Naive B cell (primary cell): ENCODE data around the gene IFNL4. TPM values are rescaled to one million over a fixed set of nuclear protein-coding genes. Genes with fewer than 3 reads are reported as not detected.
"Not testable (repeated sequence)": the region's sequence is repeated elsewhere in the genome, so short reads cannot be mapped to it uniquely, and the experiment has no call there.

ENCODE experiments used
- ATAC-seq, 2 donors: fragments of 150-1000 bp; cut with Tn5 transposase; 2 replicates each; pipeline ENCODE4 v1.10.0; 2021; ENCODE audit warnings: low read depth in 2 of 2, mild to moderate bottlenecking in 2 of 2, moderate library complexity in 2 of 2
- DNase-seq: peaks from one replicate; pipeline ENCODE4 v3.0.0; 2022
- H3K27ac Mint-ChIP-seq, 6 donors: one replicate each; pipeline ENCODE4 v1.8.0; 2020 to 2022; ENCODE audit warnings: mild to moderate bottlenecking in 6 of 6, mixed read lengths in 6 of 6, moderate library complexity in 5 of 6, inconsistent platforms in 2 of 6
- H3K27me3 Mint-ChIP-seq, 3 donors: one replicate each; pipeline ENCODE4 v1.8.0; 2021 to 2022; ENCODE audit warnings: mixed read lengths in 3 of 3, mild to moderate bottlenecking in 1 of 3
- H3K36me3 Mint-ChIP-seq, 2 donors: one replicate each; pipeline ENCODE4 v1.8.0; 2020 to 2022; ENCODE audit warnings: mixed read lengths in 2 of 2, inconsistent platforms in 1 of 2, mild to moderate bottlenecking in 1 of 2
- H3K4me1 Mint-ChIP-seq, 3 donors: one replicate each; pipeline ENCODE4 v1.8.0; 2020 to 2022; ENCODE audit warnings: mixed read lengths in 3 of 3, inconsistent platforms in 1 of 3, mild to moderate bottlenecking in 1 of 3, moderate library complexity in 1 of 3
- H3K4me3 Mint-ChIP-seq, 8 donors: one replicate each; pipeline ENCODE4 v1.8.0; 2020 to 2022; ENCODE audit warnings: mild to moderate bottlenecking in 8 of 8, mixed read lengths in 8 of 8, moderate library complexity in 8 of 8, inconsistent platforms in 2 of 8
- H3K9me3 Mint-ChIP-seq, 7 donors: one replicate each; pipeline ENCODE4 v1.8.0; 2020 to 2022; ENCODE audit warnings: mixed read lengths in 7 of 7, mild to moderate bottlenecking in 5 of 7, inconsistent platforms in 2 of 7, moderate library complexity in 1 of 7
- polyA plus RNA-seq, 6 donors: library from polyadenylated mRNA; unstranded; fragments of 300-500 nt; fragmentation: Illumina TruSeq; gene quantifications; one replicate each; pipeline ENCODE4 v1.2.3, GENCODE V29; 2021; ENCODE audit warnings: low read depth in 6 of 6

The IFNL4 gene
- polyA plus RNA-seq, 6 donors from 2014 or later: not detected

DNA sequence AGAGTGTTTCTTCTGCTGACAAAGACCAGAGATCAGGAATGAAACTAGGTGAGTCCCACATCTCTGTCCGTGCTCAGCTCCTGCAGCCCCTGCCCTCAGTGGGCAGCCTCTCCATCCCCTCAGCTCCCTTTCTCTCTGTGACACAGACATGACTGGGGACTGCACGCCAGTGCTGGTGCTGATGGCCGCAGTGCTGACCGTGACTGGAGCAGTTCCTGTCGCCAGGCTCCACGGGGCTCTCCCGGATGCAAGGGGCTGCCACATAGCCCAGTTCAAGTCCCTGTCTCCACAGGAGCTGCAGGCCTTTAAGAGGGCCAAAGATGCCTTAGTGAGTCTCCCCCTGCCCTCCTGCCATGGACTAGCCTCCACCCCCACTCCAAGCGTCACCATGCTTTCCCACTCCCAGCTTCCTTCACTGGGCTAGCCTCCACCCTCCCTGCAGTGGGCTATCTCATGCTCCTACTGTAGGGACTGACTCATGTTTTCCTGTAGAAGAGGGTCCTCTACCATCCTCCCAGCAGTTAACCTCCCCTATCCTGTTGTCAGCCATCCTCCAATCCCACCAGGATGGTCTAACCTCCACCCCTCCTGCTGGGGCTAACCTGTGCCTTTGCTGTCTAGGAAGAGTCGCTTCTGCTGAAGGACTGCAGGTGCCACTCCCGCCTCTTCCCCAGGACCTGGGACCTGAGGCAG lies 20.0 kb upstream of the IFNL4 start:
- H3K9me3 Mint-ChIP-seq, H3K4me3 Mint-ChIP-seq, ATAC-seq, H3K4me1 Mint-ChIP-seq, H3K36me3 Mint-ChIP-seq, DNase-seq: not testable (repeated sequence)
- peaks cover 17 to 53% (median 39%) of the 10 kb centered on the region in 3 donors for H3K27me3 Mint-ChIP-seq
- peak overlapping the region in 2 of 6 donors; percentile 26 to 72 for H3K27ac Mint-ChIP-seq

DNA sequence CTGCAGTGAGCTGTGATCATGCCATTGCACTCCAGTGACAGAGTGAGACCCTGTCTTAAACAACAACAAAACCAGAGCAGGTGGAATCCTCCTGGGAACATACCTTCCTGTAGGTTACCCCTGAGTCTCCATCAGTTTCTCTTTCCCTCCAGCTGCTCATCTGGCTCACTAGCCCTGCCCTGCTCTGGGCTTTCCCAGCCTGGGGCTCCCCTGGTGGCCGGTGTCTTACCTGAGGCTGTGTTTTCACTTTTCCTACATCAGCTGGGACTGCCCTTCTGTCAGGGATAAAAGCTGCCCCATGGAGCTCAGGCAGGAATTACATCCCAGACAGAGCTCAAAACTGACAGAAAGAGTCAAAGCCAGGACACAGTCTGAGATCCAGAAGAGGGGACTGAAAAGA lies 19.4 kb upstream of the IFNL4 start, which contains the start of gene IFNL2:
TSS of gene IFNL2 (plus strand) at position 312 of the 400 bp plus-strand sequence. CDS start 173 bp downstream, outside the sequence.
- H3K9me3 Mint-ChIP-seq, H3K4me1 Mint-ChIP-seq, H3K4me3 Mint-ChIP-seq, DNase-seq, H3K36me3 Mint-ChIP-seq: not testable (repeated sequence)
- Mint-ChIP-seq H3K27ac (peak within 1 kb of the TSS in 2 of 6 donors; percentile 26 to 72), H3K27me3 (peaks cover 23 to 59% (median 45%) of the 10 kb centered on the region in 3 donors)
- peak in 1 of 2 donors; percentile 40 for ATAC-seq

DNA sequence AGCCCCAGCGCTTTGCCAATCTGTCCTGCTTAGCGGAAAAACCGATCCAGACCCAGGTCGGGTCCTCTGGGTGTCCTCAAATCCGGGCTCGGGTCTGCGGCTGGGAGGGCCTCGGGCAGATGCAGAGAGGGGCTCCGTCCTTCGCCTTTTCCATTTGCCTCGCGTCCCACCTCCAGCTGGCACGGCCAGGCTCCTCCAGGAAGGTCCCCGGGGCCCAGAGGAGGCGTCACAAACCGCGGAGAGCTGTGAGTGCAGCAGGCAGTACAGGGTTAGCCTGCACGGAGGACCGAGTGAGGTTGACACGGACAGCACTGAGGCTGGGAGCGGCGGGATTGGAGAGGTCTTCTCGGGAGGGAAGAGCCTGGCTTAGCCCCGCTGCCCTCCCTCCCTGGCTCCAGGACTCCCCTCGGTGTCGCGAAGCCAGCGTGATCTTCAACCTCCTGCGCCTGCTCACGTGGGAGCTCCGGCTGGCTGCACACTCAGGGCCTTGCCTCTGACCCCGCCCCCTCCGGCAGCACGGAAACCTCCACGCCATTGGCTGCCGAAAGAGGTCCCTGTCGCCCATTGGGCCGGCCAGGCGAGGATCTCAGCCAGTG lies 16.8 kb upstream of the IFNL4 start:
- no peak for ATAC-seq
- peaks cover 0 to 4% (median 3%) of the 10 kb centered on the region in 3 donors for H3K4me1 Mint-ChIP-seq

DNA sequence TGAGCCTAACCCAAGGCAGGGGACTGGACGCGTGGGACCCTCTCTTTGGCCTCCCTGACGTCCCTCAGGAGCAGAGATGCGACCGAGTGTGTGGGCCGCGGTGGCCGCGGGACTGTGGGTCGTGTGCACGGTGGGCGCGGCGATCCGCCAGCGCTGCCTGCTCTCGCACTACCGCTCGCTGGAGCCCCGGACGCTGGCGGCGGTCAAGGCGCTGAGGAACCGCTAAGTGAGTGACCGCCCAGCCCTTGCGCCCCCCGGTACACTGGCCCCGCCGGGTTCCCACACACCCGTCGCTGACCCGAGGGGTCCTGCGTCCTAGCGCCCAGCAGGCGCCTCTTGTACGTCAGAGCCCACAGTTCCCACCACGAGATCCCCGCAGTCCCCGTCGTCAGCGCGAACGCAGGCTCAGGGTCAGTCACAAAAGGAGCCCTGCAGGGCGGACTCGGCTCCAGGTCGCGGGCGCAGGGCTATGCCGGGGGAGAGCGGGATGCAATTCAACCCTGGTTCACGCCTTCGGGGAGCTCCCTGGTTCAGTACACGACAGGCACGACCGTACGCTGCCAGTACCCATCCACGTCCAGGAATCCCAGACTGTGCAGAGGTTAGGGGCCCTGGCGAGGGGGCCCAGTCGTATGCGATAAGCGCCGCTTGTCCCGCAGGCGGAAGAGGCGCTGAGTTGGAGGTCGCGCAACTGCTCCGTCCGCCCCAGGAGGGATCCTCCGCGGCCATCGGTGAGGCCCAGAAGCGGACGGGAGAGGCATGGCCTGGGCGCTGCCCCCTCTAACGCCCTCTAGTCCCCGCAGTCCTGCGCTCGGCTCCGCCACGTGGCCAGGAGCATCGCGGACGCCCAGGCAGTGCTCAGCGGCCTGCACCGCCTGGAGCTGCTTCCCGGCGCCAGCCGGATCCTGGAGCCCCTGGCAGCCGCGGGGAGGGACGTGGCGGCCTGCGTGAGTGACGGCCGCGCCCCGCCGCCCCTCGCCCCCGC lies 15.9 kb upstream of the IFNL4 start:
- Mint-ChIP-seq H3K9me3 (peaks cover 0 to 5% (median 0%) of the 10 kb centered on the region in 7 donors), H3K27me3 (peaks cover 25 to 71% (median 45%) of the 10 kb centered on the region in 3 donors), H3K4me1 (peaks cover 0 to 4% (median 3%) of the 10 kb centered on the region in 3 donors), H3K27ac (no peak overlapping the region), H3K36me3 (peaks cover 5 to 8% of the 10 kb centered on the region in 2 donors), H3K4me3 (no peak overlapping the region)
- no peak for DNase-seq
- ATAC-seq: no peak

More for the DNA sequence above, 16.8 kb upstream of the IFNL4 start:
- H3K4me3 Mint-ChIP-seq: peak overlapping the region in 1 of 8 donors; percentile 47
- H3K36me3 Mint-ChIP-seq: peaks cover 5 to 8% of the 10 kb centered on the region in 2 donors
- peaks cover 30 to 70% (median 53%) of the 10 kb centered on the region in 3 donors for H3K27me3 Mint-ChIP-seq
- DNase-seq: no peak
- H3K27ac Mint-ChIP-seq: no peak overlapping the region
- peaks cover 0 to 5% (median 0%) of the 10 kb centered on the region in 7 donors for H3K9me3 Mint-ChIP-seq

DNA sequence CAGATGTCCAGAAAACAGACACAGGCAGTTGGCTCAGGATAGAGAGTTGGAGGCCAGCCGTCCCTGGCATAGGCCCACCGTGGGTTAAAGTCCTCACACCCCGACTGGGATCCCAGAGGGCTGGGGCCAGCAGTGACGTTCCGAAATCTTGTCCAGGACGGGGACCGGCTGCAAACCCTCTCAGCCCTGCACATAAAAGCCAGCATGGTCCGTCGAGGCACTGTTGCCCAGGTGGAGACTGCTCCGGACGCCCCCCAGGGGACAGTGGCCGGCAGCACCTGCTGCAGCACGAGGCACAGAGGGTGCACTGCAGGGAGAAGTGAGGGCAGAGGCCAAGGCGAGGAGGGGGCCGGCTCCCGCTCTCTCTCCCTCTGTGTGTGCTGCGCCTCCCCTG lies 15.3 kb upstream of the IFNL4 start:
- peaks cover 0 to 5% (median 0%) of the 10 kb centered on the region in 7 donors for H3K9me3 Mint-ChIP-seq
- H3K27me3 Mint-ChIP-seq: peaks cover 25 to 64% (median 38%) of the 10 kb centered on the region in 3 donors
- peaks cover 0 to 4% (median 3%) of the 10 kb centered on the region in 3 donors for H3K4me1 Mint-ChIP-seq
- H3K4me3 Mint-ChIP-seq: no peak overlapping the region
- H3K36me3 Mint-ChIP-seq: peaks cover 5 to 8% of the 10 kb centered on the region in 2 donors
- DNase-seq: no peak
- no peak for ATAC-seq
- no peak overlapping the region for H3K27ac Mint-ChIP-seq

DNA sequence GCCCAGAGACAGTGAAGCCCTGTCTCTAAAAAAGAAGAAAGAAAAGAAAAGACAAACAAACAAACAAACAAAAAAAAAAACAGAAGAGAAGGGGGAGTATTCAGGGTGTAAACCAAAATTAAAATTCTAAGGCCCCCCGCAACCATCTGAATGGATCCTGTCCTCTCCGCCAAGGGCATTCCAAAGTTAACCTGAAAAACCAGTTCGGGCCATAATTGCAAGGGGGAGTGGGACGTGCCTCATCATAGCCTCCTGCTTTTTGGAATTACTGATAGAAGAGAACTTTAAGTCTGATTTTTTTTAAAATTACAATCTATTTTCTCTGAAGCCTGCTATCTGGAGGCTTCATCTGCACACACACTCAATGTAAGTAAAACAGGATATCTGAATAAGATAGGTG lies 13.8 kb upstream of the IFNL4 start:
- ATAC-seq (no peak), DNase-seq (no peak)
- Mint-ChIP-seq H3K36me3 (peaks cover 5 to 8% of the 10 kb centered on the region in 2 donors), H3K4me1 (peaks cover 0 to 4% (median 3%) of the 10 kb centered on the region in 3 donors), H3K4me3 (no peak overlapping the region), H3K27me3 (peaks cover 29 to 57% (median 35%) of the 10 kb centered on the region in 3 donors), H3K9me3 (peaks cover 0 to 5% (median 0%) of the 10 kb centered on the region in 7 donors), H3K27ac (no peak overlapping the region)

DNA sequence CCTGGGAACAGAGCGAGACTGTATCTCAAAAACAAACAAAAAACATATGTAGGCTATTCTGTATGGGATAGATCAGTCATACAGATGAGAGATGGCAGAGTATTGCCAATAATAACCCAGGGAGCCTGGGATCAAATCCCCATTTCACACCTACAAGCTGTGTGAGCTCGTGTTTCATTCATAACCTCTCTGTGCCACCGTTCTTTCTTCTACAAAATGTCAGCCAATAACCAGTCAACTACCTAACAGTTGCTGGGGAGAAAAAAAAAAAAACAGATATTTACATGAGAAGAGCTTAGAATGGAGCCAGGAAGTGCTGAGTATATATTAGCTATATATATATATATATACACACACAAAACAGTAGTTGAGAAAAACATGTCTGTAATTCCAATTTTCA lies 13.0 kb upstream of the IFNL4 start:
- peaks cover 0 to 5% (median 2%) of the 10 kb centered on the region in 7 donors for H3K9me3 Mint-ChIP-seq

DNA sequence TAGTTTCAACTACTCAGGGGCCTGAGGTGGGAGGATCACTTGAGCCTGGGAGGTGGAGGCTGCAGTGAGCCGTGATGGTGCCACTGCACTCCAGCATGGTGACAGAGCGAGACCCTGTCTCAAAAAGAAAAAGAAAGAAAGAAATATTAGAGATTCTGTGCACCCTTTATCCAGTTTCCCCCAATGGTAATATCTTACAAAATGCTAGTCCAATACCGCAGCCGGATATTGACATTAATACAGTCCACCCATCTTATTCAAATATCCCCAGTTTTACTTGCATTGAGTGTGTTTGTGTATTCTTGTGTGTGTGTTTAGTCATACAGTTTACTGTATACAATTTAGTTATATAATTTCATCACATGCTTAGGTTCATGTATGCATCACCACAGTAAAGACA lies 8.6 kb upstream of the IFNL4 start:
- H3K4me1 Mint-ChIP-seq: peaks cover 0 to 4% (median 0%) of the 10 kb centered on the region in 3 donors
- H3K4me3 Mint-ChIP-seq: no peak overlapping the region
- peak overlapping the region in 1 of 6 donors; percentile 59 for H3K27ac Mint-ChIP-seq
- no peak for ATAC-seq
- DNase-seq: no peak
- H3K9me3 Mint-ChIP-seq: peaks cover 0 to 4% (median 2%) of the 10 kb centered on the region in 7 donors
- H3K36me3 Mint-ChIP-seq: no peaks in the 10 kb centered on the region
- H3K27me3 Mint-ChIP-seq: peaks cover 16 to 28% (median 18%) of the 10 kb centered on the region in 3 donors

More for the DNA sequence above, 13.0 kb upstream of the IFNL4 start:
- peaks cover 5 to 8% of the 10 kb centered on the region in 2 donors for H3K36me3 Mint-ChIP-seq
- peaks cover 32 to 57% (median 40%) of the 10 kb centered on the region in 3 donors for H3K27me3 Mint-ChIP-seq
- H3K27ac Mint-ChIP-seq: no peak overlapping the region
- H3K4me3 Mint-ChIP-seq: no peak overlapping the region
- peaks cover 0 to 4% (median 3%) of the 10 kb centered on the region in 3 donors for H3K4me1 Mint-ChIP-seq
- no peak for ATAC-seq
- DNase-seq: no peak

DNA sequence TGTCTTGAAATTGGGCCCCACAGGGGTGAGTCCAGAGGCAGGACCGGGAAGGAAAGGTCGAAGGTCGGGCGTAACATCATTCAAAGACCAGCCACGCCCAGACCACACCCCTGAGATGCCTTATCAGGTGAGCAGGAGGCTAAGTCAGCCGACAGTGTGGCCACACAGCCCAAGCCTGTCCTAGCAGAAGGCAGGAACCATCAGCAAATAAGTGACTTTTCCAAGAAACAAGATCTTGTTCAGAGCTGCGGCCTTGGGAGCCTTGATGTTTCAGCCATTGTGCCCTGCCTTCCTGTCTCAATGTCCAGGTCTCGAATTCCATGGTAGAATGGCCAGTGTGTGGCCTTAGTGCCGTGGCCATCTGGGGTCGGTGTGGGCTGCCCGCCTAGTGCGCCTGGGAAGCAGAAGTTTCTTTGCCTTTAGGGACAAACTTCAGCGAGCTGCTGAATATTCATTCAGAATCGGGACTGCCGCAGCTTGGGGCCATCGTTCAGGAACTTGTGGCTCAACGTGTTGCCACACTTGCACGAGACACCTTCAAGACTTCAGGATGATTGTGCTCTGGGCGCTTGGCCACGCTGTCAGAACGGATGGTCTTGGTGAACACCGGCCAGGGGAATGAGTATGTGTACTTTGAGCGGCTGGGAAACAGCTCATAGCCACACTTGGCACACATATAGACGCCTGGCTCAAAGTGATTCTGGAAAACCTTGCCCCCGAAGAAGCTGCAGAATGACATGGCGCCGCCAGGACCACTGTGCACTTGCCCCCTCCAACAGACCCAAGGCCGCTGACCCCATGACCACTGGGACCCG lies 6.1 kb upstream of the IFNL4 start:
- DNase-seq (no peak), ATAC-seq (no peak)
- peak overlapping the region in 2 of 6 donors; percentile 9 to 62 for H3K27ac Mint-ChIP-seq

DNA sequence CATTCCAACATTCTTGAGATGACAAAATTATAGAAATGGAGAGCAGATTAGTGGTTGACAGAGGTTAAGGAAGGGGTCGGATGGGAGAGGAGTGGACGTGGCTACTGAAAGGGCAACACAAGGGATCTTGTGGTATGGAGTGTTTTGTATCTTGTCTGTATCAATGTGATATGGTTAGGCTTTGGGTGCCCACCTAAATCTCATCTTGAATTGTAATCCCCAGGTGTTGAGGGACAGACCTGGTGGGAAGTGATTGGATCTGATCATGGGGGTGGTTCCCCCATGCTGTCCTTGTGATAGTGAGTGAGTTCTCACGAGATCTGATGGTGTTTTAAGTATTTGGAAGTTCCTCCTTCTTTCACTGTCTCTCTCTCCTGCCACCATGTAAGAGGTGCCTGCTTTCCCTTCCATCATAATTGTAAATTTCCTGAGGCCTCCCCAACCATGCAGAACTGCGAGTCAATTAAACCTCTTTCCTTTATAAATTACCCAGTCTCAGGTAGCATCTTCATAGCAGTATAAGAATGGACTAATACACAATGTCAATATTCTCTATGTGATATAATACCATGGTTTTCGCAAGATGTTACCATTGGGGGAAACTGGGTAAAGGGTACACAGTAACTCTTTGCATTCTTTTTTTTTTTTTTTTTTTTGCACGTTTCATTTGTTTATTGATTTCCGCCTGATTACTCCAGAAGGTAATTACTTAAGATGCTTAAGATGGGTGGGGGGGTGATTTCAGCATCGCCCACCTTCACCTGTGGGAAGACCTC lies 4.9 kb upstream of the IFNL4 start:
- ATAC-seq (no peak), DNase-seq (no peak)
- Mint-ChIP-seq H3K36me3 (no peaks in the 10 kb centered on the region), H3K9me3 (peaks cover 0 to 4% (median 2%) of the 10 kb centered on the region in 7 donors), H3K27ac (no peak overlapping the region), H3K4me3 (no peak overlapping the region), H3K4me1 (peaks cover 0 to 8% (median 0%) of the 10 kb centered on the region in 3 donors), H3K27me3 (peaks cover 17 to 23% (median 18%) of the 10 kb centered on the region in 3 donors)

More for the DNA sequence above, 6.1 kb upstream of the IFNL4 start:
- Mint-ChIP-seq H3K27me3 (peaks cover 8 to 12% (median 9%) of the 10 kb centered on the region in 3 donors), H3K9me3 (peaks cover 0 to 4% (median 2%) of the 10 kb centered on the region in 7 donors), H3K4me3 (no peak overlapping the region), H3K4me1 (peaks cover 0 to 8% (median 0%) of the 10 kb centered on the region in 3 donors), H3K36me3 (no peaks in the 10 kb centered on the region)

DNA sequence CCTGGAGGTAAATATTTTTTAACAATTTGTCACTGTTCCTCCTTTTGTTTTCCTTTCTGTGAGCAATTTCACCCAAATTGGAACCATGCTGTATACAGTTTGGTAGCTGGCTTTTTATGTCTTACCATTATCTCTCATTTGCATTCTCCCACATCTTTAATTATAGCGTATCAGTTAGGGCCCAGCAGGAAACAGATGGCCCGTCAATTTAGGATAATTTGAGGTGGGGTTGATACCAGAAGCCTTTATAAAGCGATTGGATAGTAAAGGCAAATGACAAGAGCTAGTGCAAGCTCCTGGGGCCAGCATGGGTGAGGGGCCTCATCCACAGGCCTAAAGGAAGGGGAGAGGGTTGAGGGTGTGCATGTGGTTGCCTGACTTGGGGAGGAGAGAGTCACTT lies 3.8 kb upstream of the IFNL4 start:
- DNase-seq (no peak), ATAC-seq (no peak)
- Mint-ChIP-seq H3K4me1 (peaks cover 0 to 8% (median 0%) of the 10 kb centered on the region in 3 donors), H3K4me3 (no peak overlapping the region), H3K27ac (no peak overlapping the region), H3K27me3 (peaks cover 14 to 31% (median 18%) of the 10 kb centered on the region in 3 donors), H3K9me3 (peaks cover 0 to 4% (median 2%) of the 10 kb centered on the region in 7 donors), H3K36me3 (no peaks in the 10 kb centered on the region)
